Type B pancreatic cell (in vitro differentiated cells): ENCODE data around the gene THADA. TPM values are rescaled to one million over a fixed set of nuclear protein-coding genes. Genes with fewer than 3 reads are reported as not detected.

ENCODE experiments used
- DNase-seq: peaks from one replicate; pipeline ENCODE4 v3.0.0; 2021; ENCODE audit warnings: mixed read lengths; ENCODE audit not compliant: unreplicated experiment; ENCODE audit errors: extremely low spot score
- H3K27ac Mint-ChIP-seq: 2 replicates; pipeline ENCODE4 v1.8.0; 2021; ENCODE audit warnings: mild to moderate bottlenecking, mixed read lengths
- H3K27me3 Mint-ChIP-seq: 2 replicates; pipeline ENCODE4 v1.8.0; 2021; ENCODE audit warnings: mixed read lengths
- H3K36me3 Mint-ChIP-seq: 2 replicates; pipeline ENCODE4 v1.8.0; 2021; ENCODE audit warnings: mixed read lengths
- H3K4me1 Mint-ChIP-seq: one replicate; pipeline ENCODE4 v1.8.0; 2021; ENCODE audit warnings: mixed read lengths; ENCODE audit not compliant: unreplicated experiment
- H3K4me3 Mint-ChIP-seq: 2 replicates; pipeline ENCODE4 v1.8.0; 2021; ENCODE audit warnings: mild to moderate bottlenecking, mixed read lengths
- H3K9me3 Mint-ChIP-seq: 2 replicates; pipeline ENCODE4 v1.8.0; 2021; ENCODE audit warnings: mixed read lengths
- CTCF ChIP-seq: fragments of 200-600 bp; sonication (generic); conservative IDR thresholded peaks from 2 replicates; pipeline ENCODE4 v1.5.0; 2021; ENCODE audit warnings: antibody characterized with exemption, mild to moderate bottlenecking
- total RNA-seq: library from RNA; stranded (reverse); gene quantifications from 2 replicates; pipeline ENCODE4 v1.2.1, GENCODE V29; 2021; ENCODE audit warnings: low replicate concordance

The THADA gene
- total RNA-seq, 1 donor from 2014 or later: 35.6 TPM

GRCh38 chr2:43312755-43313641 is 282.8 kb downstream of the THADA start:
- H3K36me3 Mint-ChIP-seq: peaks cover 12% of the 10 kb centered on the region
- no peak for TF ChIP-seq CTCF
- peaks cover 41% of the 10 kb centered on the region for H3K4me1 Mint-ChIP-seq
- H3K4me3 Mint-ChIP-seq: no peak overlapping the region
- DNase-seq: no peak
- no peaks in the 10 kb centered on the region for H3K27me3 Mint-ChIP-seq
- peak overlapping the region; percentile 1 for H3K27ac Mint-ChIP-seq
- peaks cover 13% of the 10 kb centered on the region for H3K9me3 Mint-ChIP-seq

DNA sequence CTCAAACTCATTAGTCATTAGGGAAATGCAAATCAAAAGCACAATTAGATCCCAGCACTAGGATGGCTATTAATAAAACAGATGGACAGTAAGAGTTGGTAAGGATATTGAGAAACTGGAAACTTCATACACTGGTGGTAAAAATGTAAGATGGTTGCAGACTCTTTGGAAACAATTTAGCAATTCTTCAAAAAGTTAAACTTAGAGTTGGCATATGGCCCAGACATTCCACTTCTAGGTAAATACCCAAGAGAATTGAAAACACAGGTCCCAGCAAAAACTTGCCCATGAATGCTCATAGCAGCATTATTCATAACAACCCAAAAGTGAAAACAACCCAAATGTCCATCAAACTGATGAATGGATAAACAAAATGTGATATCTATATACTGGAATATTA is 284.6 kb downstream of the THADA start:
- H3K9me3 Mint-ChIP-seq: peaks cover 14% of the 10 kb centered on the region
- no peak for TF ChIP-seq CTCF
- no peak for DNase-seq
- H3K4me3 Mint-ChIP-seq: no peak overlapping the region
- H3K4me1 Mint-ChIP-seq: peaks cover 40% of the 10 kb centered on the region
- H3K36me3 Mint-ChIP-seq: peaks cover 9% of the 10 kb centered on the region
- no peak overlapping the region for H3K27ac Mint-ChIP-seq
- H3K27me3 Mint-ChIP-seq: no peaks in the 10 kb centered on the region

GRCh38 chr2:43309935-43310334 is 285.9 kb downstream of the THADA start:
- peaks cover 9% of the 10 kb centered on the region for H3K36me3 Mint-ChIP-seq
- peaks cover 9% of the 10 kb centered on the region for H3K9me3 Mint-ChIP-seq
- DNase-seq: no peak
- H3K27ac Mint-ChIP-seq: no peak overlapping the region
- no peaks in the 10 kb centered on the region for H3K27me3 Mint-ChIP-seq
- H3K4me1 Mint-ChIP-seq: peaks cover 41% of the 10 kb centered on the region
- no peak overlapping the region for H3K4me3 Mint-ChIP-seq
- TF ChIP-seq CTCF: no peak

GRCh38 chr2:43307973-43308372 is 287.9 kb downstream of the THADA start:
- DNase-seq: no peak
- no peak overlapping the region for H3K4me3 Mint-ChIP-seq
- H3K36me3 Mint-ChIP-seq: peaks cover 9% of the 10 kb centered on the region
- no peaks in the 10 kb centered on the region for H3K27me3 Mint-ChIP-seq
- peaks cover 33% of the 10 kb centered on the region for H3K4me1 Mint-ChIP-seq
- no peak for TF ChIP-seq CTCF
- peaks cover 9% of the 10 kb centered on the region for H3K9me3 Mint-ChIP-seq
- H3K27ac Mint-ChIP-seq: no peak overlapping the region

GRCh38 chr2:43307046-43307445 is 288.8 kb downstream of the THADA start:
- Mint-ChIP-seq H3K36me3 (peaks cover 9% of the 10 kb centered on the region), H3K4me3 (no peak overlapping the region), H3K27ac (no peak overlapping the region), H3K27me3 (no peaks in the 10 kb centered on the region), H3K4me1 (peaks cover 26% of the 10 kb centered on the region), H3K9me3 (peaks cover 9% of the 10 kb centered on the region)
- TF ChIP-seq CTCF: no peak
- DNase-seq: no peak
